Smooth muscle cell (in vitro differentiated cells): ENCODE data around the gene MED9. TPM values are rescaled to one million over a fixed set of nuclear protein-coding genes. Genes with fewer than 3 reads are reported as not detected.

Experiments used
- DNase-seq: peaks from one replicate; lab custom pipeline; 2025; ENCODE audit not compliant: unreplicated experiment; lab: John Stamatoyannopoulos, UW
- H2AFZ ChIP-seq: fragments of 200-600 bp; sonication (generic); 2 replicates; pipeline ENCODE4 v1.6.0; 2016; ENCODE audit warnings: antibody characterized with exemption, low read depth, mild to moderate bottlenecking
- H3F3A ChIP-seq: fragments of 200-600 bp; sonication (generic); 2 replicates; pipeline ENCODE4 v1.6.0; 2017; ENCODE audit warnings: antibody characterized with exemption, low read depth
- H3K27ac ChIP-seq: fragments of 200-600 bp; sonication (generic); 2 replicates; pipeline ENCODE4 v1.5.1; 2016; ENCODE audit warnings: low read depth, mild to moderate bottlenecking
- H3K27me3 ChIP-seq: fragments of 200-600 bp; sonication (generic); 2 replicates; pipeline ENCODE4 v1.6.1; 2016; ENCODE audit warnings: low read depth, mild to moderate bottlenecking
- H3K36me3 ChIP-seq: fragments of 200-600 bp; sonication (generic); 2 replicates; pipeline ENCODE4 v1.5.1; 2016; ENCODE audit warnings: low read depth
- H3K4me1 ChIP-seq: fragments of 200-600 bp; sonication (generic); 2 replicates; pipeline ENCODE4 v1.5.1; 2016; ENCODE audit warnings: low read depth
- H3K4me2 ChIP-seq: fragments of 200-600 bp; sonication (generic); 2 replicates; pipeline ENCODE4 v1.6.0; 2016; ENCODE audit warnings: mild to moderate bottlenecking
- H3K4me3 ChIP-seq: fragments of 200-600 bp; sonication (generic); 2 replicates; pipeline ENCODE4 v1.5.1; 2016; ENCODE audit warnings: mild to moderate bottlenecking
- H3K79me2 ChIP-seq: fragments of 200-600 bp; sonication (generic); 2 replicates; pipeline ENCODE4 v1.6.0; 2016; ENCODE audit warnings: low read depth, mild to moderate bottlenecking
- H3K9ac ChIP-seq: fragments of 200-600 bp; sonication (generic); 2 replicates; pipeline ENCODE4 v1.6.0; 2016; ENCODE audit warnings: low read depth
- H3K9me3 ChIP-seq: fragments of 200-600 bp; sonication (generic); replicated peaks from 2 replicates; pipeline ENCODE4 v1.5.1; 2016; ENCODE audit warnings: low read depth
- H4K20me1 ChIP-seq: fragments of 200-600 bp; sonication (generic); 2 replicates; pipeline ENCODE4 v1.6.0; 2016; ENCODE audit warnings: low read depth
- WGBS: methylation state at CpG from one replicate; pipeline ENCODE4 v1.1.7; 2016; ENCODE audit warnings: low lambda C conversion rate; 5-methylcytosine and 5-hydroxymethylcytosine counted together
- polyA plus RNA-seq: library from polyadenylated mRNA; unstranded; fragments of >200 nt; fragmentation: Nextera tagmentation; extraction: Ambion mirVana; gene quantifications from 2 replicates; pipeline ENCODE4 v1.2.1, GENCODE V29; 2016
- total RNA-seq: library from RNA; depleted of rRNA; stranded (reverse); fragments of >200 nt; gene quantifications from 2 replicates; pipeline ENCODE4 v1.2.3, GENCODE V29; 2014
- TF ChIP-seq, protein P1 (sequence below): fragments of 200-600 bp; sonication (generic); IDR thresholded peaks from 2 replicates; pipeline ENCODE4 v1.5.1; 2017; ENCODE audit warnings: borderline replicate concordance, mild to moderate bottlenecking, antibody characterized with exemption; ENCODE audit not compliant: insufficient read depth, poor library complexity, severe bottlenecking

Gene MED9
- total and polyA plus RNA-seq, 2 experiments from 2014 or later: 8.4 to 15.4 TPM

GRCh38 chr17:17437461-17437860 is 39.3 kb upstream of the MED9 start:
- Histone ChIP-seq H3F3A (peaks cover 12% of the 10 kb centered on the region), H4K20me1 (no peaks in the 10 kb centered on the region)

GRCh38 chr17:17437893-17438292 is 38.9 kb upstream of the MED9 start:
- no peak overlapping the region for H3K9ac ChIP-seq
- H3K27ac ChIP-seq: no peak overlapping the region
- no peak overlapping the region for H3K4me2 ChIP-seq
- DNase-seq: no peak
- peaks cover 5% of the 10 kb centered on the region for H3K4me1 ChIP-seq
- H3K27me3 ChIP-seq: no peaks in the 10 kb centered on the region
- H3K36me3 ChIP-seq: no peaks in the 10 kb centered on the region
- H4K20me1 ChIP-seq: no peaks in the 10 kb centered on the region
- 85% methylated on average over 3 of the region's 3 CpGs for WGBS
- TF ChIP-seq, protein P1, sequence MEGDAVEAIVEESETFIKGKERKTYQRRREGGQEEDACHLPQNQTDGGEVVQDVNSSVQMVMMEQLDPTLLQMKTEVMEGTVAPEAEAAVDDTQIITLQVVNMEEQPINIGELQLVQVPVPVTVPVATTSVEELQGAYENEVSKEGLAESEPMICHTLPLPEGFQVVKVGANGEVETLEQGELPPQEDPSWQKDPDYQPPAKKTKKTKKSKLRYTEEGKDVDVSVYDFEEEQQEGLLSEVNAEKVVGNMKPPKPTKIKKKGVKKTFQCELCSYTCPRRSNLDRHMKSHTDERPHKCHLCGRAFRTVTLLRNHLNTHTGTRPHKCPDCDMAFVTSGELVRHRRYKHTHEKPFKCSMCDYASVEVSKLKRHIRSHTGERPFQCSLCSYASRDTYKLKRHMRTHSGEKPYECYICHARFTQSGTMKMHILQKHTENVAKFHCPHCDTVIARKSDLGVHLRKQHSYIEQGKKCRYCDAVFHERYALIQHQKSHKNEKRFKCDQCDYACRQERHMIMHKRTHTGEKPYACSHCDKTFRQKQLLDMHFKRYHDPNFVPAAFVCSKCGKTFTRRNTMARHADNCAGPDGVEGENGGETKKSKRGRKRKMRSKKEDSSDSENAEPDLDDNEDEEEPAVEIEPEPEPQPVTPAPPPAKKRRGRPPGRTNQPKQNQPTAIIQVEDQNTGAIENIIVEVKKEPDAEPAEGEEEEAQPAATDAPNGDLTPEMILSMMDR: no peak
- H3F3A ChIP-seq: peaks cover 10% of the 10 kb centered on the region
- no peaks in the 10 kb centered on the region for H3K9me3 ChIP-seq
- H2AFZ ChIP-seq: no peak overlapping the region
- no peaks in the 10 kb centered on the region for H3K79me2 ChIP-seq
- H3K4me3 ChIP-seq: no peak overlapping the region

More at GRCh38 chr17:17437461-17437860, 39.3 kb upstream of the MED9 start:
- no peak overlapping the region for H3K9ac ChIP-seq
- H3K36me3 ChIP-seq: no peaks in the 10 kb centered on the region
- H3K4me1 ChIP-seq: peaks cover 5% of the 10 kb centered on the region
- TF ChIP-seq, protein P1: no peak
- 62% methylated on average over 9 of the region's 9 CpGs for WGBS
- H3K79me2 ChIP-seq: no peaks in the 10 kb centered on the region
- no peaks in the 10 kb centered on the region for H3K27me3 ChIP-seq
- no peak overlapping the region for H3K4me2 ChIP-seq
- no peak overlapping the region for H2AFZ ChIP-seq
- no peaks in the 10 kb centered on the region for H3K9me3 ChIP-seq
- H3K27ac ChIP-seq: no peak overlapping the region
- no peak overlapping the region for H3K4me3 ChIP-seq
- DNase-seq: no peak

DNA sequence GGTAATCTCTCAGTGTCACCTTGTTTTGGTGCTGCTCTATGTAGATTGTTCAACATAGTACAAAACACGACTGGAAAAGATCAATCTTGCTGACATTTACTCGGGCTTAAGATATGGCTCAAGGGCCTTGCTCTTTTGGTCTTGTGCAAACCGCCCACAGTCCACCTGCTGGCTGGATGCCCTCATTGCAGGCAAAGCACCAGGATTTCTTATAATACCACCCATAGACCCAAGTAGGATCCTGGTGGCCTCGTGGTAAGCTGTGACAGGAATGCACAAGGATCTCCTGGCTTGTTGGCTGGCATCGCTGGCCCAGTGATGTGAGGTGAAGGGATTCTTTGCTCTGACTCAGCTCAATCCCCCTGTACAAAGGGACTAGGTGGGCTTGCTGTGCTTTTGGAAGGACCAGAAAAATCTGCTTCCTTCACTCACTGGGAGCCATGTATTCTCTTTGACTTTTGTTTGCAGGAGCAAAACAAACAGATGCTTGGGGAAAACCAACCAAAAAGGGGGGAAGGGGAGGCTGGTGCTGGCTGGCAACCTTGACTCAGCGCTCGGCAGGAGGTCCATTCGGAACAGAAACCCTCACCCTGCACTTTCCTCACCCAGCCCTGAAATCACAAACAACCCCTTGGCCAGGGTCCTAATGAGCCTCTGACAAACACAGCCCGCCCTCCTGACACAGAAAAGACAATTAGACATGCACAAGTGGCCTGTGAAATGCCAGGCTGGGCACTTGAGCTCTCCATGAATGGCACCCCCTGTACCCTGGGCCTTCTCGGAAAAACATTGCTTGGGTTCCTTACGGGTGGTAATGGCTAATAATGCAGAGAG is 36.6 kb upstream of the MED9 start:
- 67% methylated on average over 11 of the region's 11 CpGs for WGBS
- Histone ChIP-seq H3K27me3 (no peaks in the 10 kb centered on the region), H3F3A (no peaks in the 10 kb centered on the region), H3K4me1 (peaks cover 5% of the 10 kb centered on the region), H3K9me3 (no peaks in the 10 kb centered on the region), H3K79me2 (no peaks in the 10 kb centered on the region), H3K9ac (no peak overlapping the region), H4K20me1 (no peaks in the 10 kb centered on the region), H3K27ac (no peak overlapping the region), H3K36me3 (no peaks in the 10 kb centered on the region), H3K4me2 (no peak overlapping the region), H2AFZ (no peak overlapping the region), H3K4me3 (no peak overlapping the region)
- TF ChIP-seq, protein P1: peak; percentile 46
- DNase-seq: no peak
